Epithelial cell of prostate (primary cell): ENCODE measurements around the gene ABHD12.
A peak's percentile ranks its signal among the peaks of the same experiment; 100 is the strongest.
"Not testable (repeated sequence)": the region's sequence is repeated elsewhere in the genome, so short reads cannot be mapped to it uniquely, and the experiment has no call there.

Source experiments
- DNase-seq: peaks from one replicate; pipeline ENCODE4 v3.0.0-alpha.2; 2011; ENCODE audit warnings: low read depth, low spot score
- H3K27ac ChIP-seq: fragments of 450-650 bp; 2 replicates; pipeline ENCODE4 v1.5.1; 2017; ENCODE audit warnings: mild to moderate bottlenecking

Gene ABHD12

DNA sequence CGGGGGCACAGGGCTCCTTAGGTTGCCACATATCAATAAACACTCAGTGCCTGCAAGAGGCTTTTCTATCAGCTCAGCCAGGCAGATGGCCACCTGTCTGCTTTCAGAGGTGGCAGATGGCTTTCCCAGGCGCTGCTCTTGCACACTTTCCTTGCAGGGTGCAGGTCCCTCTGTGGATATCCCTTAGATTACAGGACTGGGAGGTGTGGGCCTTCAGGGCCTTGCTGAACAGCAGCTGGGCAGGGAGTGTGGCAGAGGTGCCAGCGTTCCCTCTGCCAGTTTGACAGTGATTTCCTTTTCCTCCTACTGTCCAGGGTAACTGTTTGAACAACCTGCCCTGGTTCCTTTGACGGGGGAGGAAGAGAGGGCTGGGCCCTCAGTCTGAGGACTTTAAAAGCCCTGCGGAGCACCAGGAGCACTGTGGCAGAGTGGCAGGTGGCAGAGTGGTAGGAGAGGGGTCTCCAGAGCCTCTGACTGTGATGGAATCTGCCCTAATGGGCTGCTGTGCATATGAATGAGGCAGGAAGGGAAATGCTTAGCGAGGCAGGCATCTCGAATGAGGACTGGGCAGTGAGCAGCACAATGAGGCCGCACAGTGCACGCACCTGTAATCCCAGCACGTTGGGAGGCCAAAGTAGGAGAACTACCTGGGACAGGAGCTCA is 34.2 kb downstream of the ABHD12 start:
- no peak for DNase-seq
- no peak overlapping the region for H3K27ac ChIP-seq

GRCh38 chr20:25355866-25356265 is 34.8 kb downstream of the ABHD12 start:
- H3K27ac ChIP-seq, result no peak overlapping the region
- DNase-seq, result no peak

- no peak for DNase-seq
- H3K27ac ChIP-seq, result no peak overlapping the region
Observed at GRCh38 chr20:25355011-25355595, 35.5 kb downstream of the ABHD12 start.

- DNase-seq, result no peak
- H3K27ac ChIP-seq, result no peak overlapping the region
Observed at GRCh38 chr20:25353747-25354705, 36.6 kb downstream of the ABHD12 start.

DNA sequence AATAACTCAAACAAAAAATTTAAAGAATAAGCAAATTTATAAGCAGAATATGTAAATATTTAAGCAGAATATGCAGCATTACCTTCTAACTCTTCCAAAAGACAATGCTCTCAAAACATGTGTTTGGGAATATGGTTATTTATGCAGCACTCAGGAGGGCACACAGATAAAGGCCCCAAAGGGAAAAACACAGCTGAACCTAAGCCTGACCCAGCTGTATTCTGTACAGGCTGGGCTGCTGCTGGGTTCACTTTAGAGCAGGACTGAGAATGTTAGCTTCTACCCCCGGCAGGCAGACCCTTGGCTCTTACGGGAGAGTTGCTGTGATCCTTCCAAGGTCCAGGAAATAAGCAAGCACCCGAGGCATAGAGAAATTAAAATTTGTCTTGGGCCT is 37.3 kb downstream of the ABHD12 start:
- no peak for DNase-seq
- H3K27ac ChIP-seq, result no peak overlapping the region

DNA sequence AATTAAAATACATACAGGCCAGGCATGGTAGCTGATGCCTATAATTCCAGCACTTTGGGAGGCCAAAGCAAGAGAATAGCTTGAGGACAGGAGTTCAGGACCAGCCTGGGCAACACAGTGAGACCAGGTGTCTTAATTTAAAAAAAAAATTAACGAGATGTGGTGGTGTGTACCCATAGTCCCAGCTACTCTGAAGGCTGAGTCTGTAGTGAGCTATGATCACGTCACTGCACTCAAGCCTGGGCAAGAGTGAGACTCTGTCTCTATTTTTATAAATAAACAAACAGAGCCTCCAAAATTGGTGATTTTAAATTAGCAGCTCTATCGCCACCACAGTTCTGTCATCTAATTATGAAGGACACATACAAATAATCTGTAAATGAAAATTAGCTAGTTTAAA is 37.9 kb downstream of the ABHD12 start:
- peak overlapping the region; percentile 4 for H3K27ac ChIP-seq
- DNase-seq, result no peak

DNA sequence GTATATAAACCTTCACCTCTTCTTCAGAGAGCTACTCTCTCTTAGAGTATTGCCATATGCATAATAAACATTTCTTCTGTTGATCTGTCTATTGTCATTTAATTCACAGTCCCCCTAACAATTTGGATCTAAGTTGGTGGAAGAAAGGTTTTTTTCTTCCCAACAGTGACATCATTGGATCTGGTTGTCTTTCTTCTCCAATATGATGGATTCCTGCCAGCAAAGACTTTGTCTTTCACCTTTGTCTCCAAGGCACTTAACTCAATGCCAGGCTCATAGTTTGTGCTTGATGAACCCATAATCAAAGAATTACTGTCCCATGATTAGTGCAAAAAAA is 39.6 kb downstream of the ABHD12 start:
- no peak overlapping the region for H3K27ac ChIP-seq
- DNase-seq, result no peak

- no peak for DNase-seq
- no peak overlapping the region for H3K27ac ChIP-seq
Observed at GRCh38 chr20:25346349-25346748, 44.3 kb downstream of the ABHD12 start.

DNA sequence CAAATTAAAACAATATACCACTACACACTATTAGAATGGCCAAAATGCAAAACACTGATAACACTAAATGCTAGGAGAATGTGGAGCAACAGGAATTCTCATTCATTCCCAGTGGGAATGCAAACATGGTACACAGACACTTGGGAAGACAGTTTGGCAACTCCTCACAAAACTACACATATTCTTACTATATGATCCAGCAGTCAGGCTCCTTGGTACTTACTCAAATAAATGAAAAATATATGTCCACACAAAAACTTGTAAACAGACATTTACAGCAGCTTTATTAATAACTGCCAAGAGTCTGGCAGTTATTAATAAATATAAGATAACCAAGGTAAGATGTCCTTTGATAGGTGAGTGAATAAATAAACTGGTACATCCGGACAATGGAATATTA is 44.9 kb downstream of the ABHD12 start:
- DNase-seq, result no peak
- H3K27ac ChIP-seq, result no peak overlapping the region

- no peak for DNase-seq
- H3K27ac ChIP-seq, result no peak overlapping the region
Observed at GRCh38 chr20:25344634-25345033, 46.0 kb downstream of the ABHD12 start.

DNA sequence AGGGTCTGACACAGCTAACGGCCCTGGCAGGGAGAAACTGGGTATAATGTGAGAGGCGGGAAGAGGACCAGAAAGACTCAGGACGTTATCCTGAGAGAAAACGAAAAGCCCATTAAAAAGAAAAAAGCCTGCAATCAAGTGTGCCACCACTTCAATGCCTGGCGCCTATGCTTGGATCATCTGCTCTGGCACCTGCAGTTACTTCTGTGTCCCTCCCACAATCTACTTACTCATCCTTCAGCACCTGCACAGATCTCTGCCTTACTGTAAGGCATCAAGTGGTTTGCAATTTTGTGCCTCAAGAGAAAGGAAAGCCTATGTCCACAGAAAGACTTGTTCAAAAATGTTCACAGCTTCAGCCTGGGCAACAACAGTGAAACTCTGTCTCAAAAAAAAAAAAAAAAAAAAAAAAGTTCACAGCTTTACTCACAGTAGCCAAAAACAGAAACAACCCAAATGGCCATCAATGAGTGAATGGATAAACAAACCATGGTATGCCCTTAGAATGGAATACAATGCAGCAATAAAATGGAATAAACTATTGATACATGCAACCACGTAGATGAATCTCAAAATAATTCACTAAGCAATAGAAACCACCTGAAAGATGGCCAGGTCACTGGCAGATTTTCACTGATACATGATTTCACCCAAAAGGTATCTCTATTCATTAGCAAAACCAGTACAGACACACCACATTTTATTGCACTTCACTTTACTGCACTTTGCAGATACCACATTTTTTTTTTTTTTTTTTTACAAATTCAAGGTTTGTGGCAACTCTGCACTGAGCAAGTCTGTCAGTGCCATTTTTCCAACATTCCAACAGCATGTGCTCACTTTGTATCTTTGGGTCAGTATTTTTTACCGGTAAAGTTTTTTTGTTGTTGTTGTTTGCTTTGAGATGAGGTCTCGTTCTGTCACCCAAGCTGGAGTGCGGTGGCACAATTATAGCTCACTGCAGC is 48.6 kb downstream of the ABHD12 start:
- peak; percentile 8 for DNase-seq
- no peak overlapping the region for H3K27ac ChIP-seq

DNA sequence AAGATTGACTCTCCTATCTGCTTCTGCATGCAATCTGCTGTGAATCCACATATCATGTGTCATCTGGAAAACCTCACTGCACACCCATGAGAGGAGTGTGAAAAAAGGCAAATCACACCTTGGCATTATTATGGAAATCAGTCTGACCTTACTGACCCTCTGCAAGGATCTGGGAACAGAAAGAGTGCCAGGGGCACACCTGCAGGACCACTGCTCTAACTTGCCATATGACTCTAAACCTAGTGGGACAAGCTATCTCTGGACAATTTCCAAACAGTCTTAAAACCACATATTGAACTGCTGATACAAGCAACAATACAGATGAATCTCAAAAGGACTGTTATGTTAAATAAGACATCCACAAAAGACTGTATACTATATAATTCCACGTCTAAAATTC is 50.3 kb downstream of the ABHD12 start:
- DNase-seq, result no peak
- no peak overlapping the region for H3K27ac ChIP-seq

GRCh38 chr20:25339608-25340007 is 51.0 kb downstream of the ABHD12 start:
- no peak overlapping the region for H3K27ac ChIP-seq
- DNase-seq, result no peak

DNA sequence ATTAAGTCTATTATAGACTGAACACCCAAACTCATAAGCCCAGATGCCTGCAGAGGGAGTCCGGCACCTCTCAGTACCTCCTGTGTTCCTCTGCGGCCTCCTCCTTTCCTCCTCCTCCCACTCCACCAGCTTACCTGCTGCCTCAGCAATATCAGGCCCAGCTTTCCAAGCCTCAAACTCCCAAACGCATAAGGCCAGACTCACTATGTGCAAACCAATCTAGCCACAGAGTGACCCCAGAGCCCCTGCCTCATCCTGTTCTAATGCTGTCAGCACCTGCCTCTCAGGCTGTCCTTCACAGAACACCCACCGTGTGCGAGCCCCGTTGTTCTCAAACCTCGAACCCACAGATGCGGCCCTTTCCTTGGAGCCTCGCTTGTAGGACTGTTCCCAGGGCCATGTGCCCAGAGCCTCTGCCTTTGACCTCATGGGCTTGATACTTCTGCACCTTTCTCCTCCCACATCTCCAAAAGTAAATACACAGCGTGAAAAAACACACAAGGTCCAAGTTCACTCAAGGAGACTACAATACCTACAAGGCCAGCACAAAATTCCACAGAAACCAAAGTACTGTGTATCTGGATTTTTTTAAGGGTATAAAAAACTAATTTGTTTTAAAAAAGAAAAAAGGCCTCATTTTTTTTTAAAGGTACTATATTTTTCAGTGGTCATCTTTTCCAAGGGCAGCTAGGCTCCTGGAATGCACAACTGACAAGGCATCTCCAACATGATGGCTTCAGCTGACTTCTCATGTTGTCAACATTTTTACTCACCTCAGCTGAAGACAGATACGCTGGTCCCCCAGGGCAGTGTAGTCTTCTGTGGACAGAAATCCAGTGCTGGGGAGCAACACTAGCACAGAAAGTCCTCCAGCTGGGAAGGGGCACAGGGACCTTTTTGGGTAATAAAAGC is 52.3 kb downstream of the ABHD12 start:
- H3K27ac ChIP-seq, result no peak overlapping the region
- no peak for DNase-seq

GRCh38 chr20:25336561-25337422 is 53.8 kb downstream of the ABHD12 start:
- peak; percentile 44 for DNase-seq
- H3K27ac ChIP-seq, result no peak overlapping the region

GRCh38 chr20:25334972-25335371 is 55.7 kb downstream of the ABHD12 start:
- DNase-seq, H3K27ac ChIP-seq: not testable (repeated sequence)

GRCh38 chr20:25328954-25329498 is 61.6 kb downstream of the ABHD12 start:
- DNase-seq, result no peak
- no peak overlapping the region for H3K27ac ChIP-seq
